Measurements from ENCODE around the gene ANKRD29. TPM values are rescaled to one million over a fixed set of nuclear protein-coding genes. Genes with fewer than 3 reads are reported as not detected.
"Not testable (repeated sequence)": the region's sequence is repeated elsewhere in the genome, so short reads cannot be mapped to it uniquely, and the experiment has no call there.

The ANKRD29 gene
- total RNA-seq, 2 donors from 2014 or later: 5.6 to 8.5 TPM

DNA sequence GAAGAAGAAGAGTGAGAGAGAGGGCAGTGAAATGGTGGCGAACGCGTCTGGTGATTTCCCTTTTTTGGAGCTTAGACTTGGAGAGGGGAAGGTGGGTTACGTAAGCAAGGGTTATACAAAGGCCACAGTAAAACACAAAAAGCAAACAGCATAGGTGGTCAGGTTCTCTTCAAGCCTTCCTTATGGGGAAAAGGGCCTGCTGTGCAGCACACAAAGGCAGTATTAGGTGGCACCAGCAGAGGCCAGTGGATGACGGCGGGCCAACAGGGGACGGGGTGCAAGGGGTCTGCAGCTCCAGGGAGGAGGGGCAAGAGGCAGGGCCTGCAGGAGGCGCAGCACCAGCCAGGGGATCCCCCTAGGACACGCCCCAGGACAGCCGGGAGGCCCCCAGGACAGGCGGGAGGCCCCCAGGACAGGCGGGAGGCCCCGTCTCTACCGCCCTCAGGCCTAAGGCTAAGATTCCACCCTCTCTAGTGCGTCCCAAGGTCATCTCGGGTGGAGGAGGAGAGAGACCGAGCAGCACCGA is 43.8 kb downstream of the ANKRD29 start:
- H3K27me3 ChIP-seq (replicated peaks; ENCODE audit: insufficient read depth): no peaks in the 10 kb centered on the region
- H3K4me3 ChIP-seq: peak overlapping the region; percentile 29 to 38
- no peak for DNase-seq (ENCODE audit: low spot score)
- intact Hi-C loops (cut with DNase I): no loop called here
- TF ChIP-seq POLR2AphosphoS5 (IDR thresholded peaks at IDR 0.05) (no peak), POLR2A (IDR thresholded peaks at IDR 0.05) (no peak)
- TF ChIP-seq, protein P1, sequence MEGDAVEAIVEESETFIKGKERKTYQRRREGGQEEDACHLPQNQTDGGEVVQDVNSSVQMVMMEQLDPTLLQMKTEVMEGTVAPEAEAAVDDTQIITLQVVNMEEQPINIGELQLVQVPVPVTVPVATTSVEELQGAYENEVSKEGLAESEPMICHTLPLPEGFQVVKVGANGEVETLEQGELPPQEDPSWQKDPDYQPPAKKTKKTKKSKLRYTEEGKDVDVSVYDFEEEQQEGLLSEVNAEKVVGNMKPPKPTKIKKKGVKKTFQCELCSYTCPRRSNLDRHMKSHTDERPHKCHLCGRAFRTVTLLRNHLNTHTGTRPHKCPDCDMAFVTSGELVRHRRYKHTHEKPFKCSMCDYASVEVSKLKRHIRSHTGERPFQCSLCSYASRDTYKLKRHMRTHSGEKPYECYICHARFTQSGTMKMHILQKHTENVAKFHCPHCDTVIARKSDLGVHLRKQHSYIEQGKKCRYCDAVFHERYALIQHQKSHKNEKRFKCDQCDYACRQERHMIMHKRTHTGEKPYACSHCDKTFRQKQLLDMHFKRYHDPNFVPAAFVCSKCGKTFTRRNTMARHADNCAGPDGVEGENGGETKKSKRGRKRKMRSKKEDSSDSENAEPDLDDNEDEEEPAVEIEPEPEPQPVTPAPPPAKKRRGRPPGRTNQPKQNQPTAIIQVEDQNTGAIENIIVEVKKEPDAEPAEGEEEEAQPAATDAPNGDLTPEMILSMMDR (IDR thresholded peaks at IDR 0.05): no peak
- no peaks in the 10 kb centered on the region for H3K9me3 ChIP-seq
- H3K27ac ChIP-seq: peak overlapping the region; percentile 73 to 74
- H3K36me3 ChIP-seq: no peaks in the 10 kb centered on the region
- WGBS: 32% methylated on average over 13 of the region's 18 CpGs
- H3K4me1 ChIP-seq (replicated peaks): no peaks in the 10 kb centered on the region

DNA sequence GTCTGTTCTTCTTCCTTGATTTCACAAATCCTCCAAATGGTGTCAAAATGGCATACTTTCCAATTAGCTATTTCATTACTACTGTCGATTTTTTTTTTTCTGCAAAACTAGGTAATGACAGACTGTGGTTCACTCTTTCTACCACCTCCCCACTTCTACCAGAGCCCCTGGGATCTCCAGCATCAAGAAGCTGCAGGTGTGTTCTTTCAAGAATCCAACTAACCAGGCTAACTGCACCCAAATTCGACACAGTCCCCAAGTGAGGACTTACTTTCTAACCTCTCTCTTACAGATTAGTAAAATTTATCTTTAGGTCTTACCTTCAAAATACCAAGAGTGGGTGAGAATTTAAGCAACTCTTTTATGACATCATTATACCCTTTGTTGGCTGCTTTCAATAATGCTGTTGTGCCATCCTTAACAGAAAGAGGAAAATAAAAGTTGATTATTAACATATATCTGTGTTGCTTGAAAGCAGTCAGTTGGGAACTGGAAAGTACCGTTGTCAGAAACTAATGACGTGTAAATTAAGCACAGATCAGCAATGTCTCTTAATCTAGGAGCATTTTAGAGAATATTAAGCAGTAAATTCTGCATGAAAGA is 45.2 kb downstream of the ANKRD29 start:
- TF ChIP-seq, protein P1 (IDR thresholded peaks at IDR 0.05): no peak
- TF ChIP-seq POLR2AphosphoS5 (IDR thresholded peaks at IDR 0.05) (no peak), POLR2A (IDR thresholded peaks at IDR 0.05) (no peak)
- Histone ChIP-seq H3K4me1 (replicated peaks) (no peaks in the 10 kb centered on the region), H3K36me3 (no peaks in the 10 kb centered on the region), H3K9me3 (no peaks in the 10 kb centered on the region), H3K4me3 (no peak overlapping the region), H3K27me3 (replicated peaks; ENCODE audit: insufficient read depth) (no peaks in the 10 kb centered on the region), H3K27ac (peak overlapping the region; percentile 73 to 74)
- intact Hi-C loops (cut with DNase I): no loop called here
- WGBS: 75% methylated on average over 4 of the region's 4 CpGs
- no peak for DNase-seq (ENCODE audit: low spot score)

DNA sequence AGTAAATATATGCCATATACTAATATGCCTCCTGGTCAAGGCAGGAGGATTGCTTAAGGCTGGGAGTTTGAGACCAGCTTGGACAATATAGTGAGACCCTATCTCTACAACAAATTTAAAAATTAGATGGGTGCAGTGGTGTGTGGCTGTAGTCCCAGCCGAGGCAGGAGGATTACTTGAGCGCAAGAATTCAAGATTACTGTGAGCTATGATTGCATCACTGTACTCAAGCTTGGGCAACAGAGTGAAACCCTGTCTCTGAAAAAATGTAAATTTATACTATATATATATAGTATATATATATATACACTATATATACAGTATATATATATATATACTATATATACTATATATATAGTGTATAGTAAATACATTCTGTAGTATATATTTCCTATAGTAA is 46.5 kb downstream of the ANKRD29 start:
- no peak for TF ChIP-seq POLR2A (IDR thresholded peaks at IDR 0.05)
- 93% methylated on average over 2 of the region's 2 CpGs for WGBS
- intact Hi-C loops (cut with DNase I): no loop called here
- peaks cover 2% of the 10 kb centered on the region for H3K4me1 ChIP-seq (replicated peaks)
- H3K36me3 ChIP-seq: no peaks in the 10 kb centered on the region
- H3K27me3 ChIP-seq (replicated peaks; ENCODE audit: insufficient read depth): no peaks in the 10 kb centered on the region
- H3K4me3 ChIP-seq: no peak overlapping the region
- H3K9me3 ChIP-seq: no peaks in the 10 kb centered on the region
- no peak overlapping the region for H3K27ac ChIP-seq
- DNase-seq (ENCODE audit: low spot score): no peak

DNA sequence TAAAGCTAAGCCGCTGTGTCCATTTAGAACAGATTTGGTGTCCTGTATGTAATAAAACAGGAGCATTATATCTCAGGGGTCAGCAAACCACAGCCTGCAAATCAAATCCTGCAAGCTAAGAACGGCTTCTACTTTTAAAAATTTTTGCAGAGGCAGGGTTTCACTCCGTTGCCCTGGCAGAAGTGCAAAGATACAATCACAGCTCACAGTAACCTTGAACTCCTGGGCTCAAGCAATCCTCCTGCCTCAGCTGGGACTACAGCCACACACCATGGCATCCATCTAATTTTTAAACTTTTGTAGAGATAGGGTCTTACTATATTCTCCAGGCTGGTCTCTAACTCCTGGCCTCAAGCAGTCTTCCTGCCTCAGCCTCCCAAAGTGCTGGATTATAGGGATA is 47.8 kb downstream of the ANKRD29 start:
- no peaks in the 10 kb centered on the region for H3K36me3 ChIP-seq
- peaks cover 2% of the 10 kb centered on the region for H3K4me1 ChIP-seq (replicated peaks)
- no peak for DNase-seq (ENCODE audit: low spot score)
- H3K27ac ChIP-seq: no peak overlapping the region
- no peak overlapping the region for H3K4me3 ChIP-seq
- no peaks in the 10 kb centered on the region for H3K9me3 ChIP-seq
- 44% methylated on average over 3 of the region's 3 CpGs for WGBS
- intact Hi-C loops (cut with DNase I): no loop called here
- H3K27me3 ChIP-seq (replicated peaks; ENCODE audit: insufficient read depth): no peaks in the 10 kb centered on the region
- TF ChIP-seq POLR2AphosphoS5 (IDR thresholded peaks at IDR 0.05): no peak

DNA sequence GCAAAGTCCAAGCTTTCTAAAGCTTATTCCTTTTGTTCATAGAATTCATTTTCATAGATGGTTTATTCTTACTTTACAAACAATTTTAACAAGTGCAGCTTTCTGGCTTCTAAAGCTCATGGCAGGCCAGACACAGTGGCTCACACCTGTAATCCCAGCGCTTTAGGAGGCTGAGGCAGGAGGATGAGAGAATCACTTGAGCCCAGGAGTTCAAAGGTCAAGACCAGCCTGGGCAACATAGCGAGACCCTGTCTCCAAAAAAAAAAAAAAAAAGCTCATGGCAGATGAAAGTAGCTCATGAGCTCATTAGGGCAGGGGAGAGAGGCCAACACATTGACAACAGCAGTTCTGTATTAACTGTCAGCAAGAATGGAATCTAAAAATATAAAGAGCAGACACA is 48.3 kb downstream of the ANKRD29 start:
- intact Hi-C loops (cut with DNase I): no loop called here
- no peak for TF ChIP-seq POLR2AphosphoS5 (IDR thresholded peaks at IDR 0.05)
- TF ChIP-seq, protein P1 (IDR thresholded peaks at IDR 0.05): no peak
- TF ChIP-seq POLR2A (IDR thresholded peaks at IDR 0.05): no peak
- Histone ChIP-seq H3K36me3 (no peaks in the 10 kb centered on the region), H3K27me3 (replicated peaks; ENCODE audit: insufficient read depth) (no peaks in the 10 kb centered on the region), H3K4me1 (replicated peaks) (peaks cover 2% of the 10 kb centered on the region), H3K9me3 (no peaks in the 10 kb centered on the region), H3K27ac (no peak overlapping the region), H3K4me3 (no peak overlapping the region)
- no peak for DNase-seq (ENCODE audit: low spot score)
- 86% methylated on average over 2 of the region's 2 CpGs for WGBS

GRCh38 chr18:23613091-23613475 is 49.6 kb downstream of the ANKRD29 start:
- DNase-seq (ENCODE audit: low spot score); intact Hi-C loops (cut with DNase I): not testable (repeated sequence)
- WGBS: 92% methylated on average over 7 of the region's 7 CpGs

More at GRCh38 chr18:23613091-23613475, 49.6 kb downstream of the ANKRD29 start:
- not testable (repeated sequence) for H3K36me3 ChIP-seq; H3K4me3 ChIP-seq; H3K27ac ChIP-seq; H3K9me3 ChIP-seq; H3K4me1 ChIP-seq (replicated peaks); H3K27me3 ChIP-seq (replicated peaks; ENCODE audit: insufficient read depth)

Measured in prostate gland (tissue), 2 donors.